Neural progenitor cell (in vitro differentiated cells): Measurements from ENCODE around the gene RALGAPA2. TPM values are rescaled to one million over a fixed set of nuclear protein-coding genes. Genes with fewer than 3 reads are reported as not detected.

Source experiments
- DNase-seq: peaks from one replicate; pipeline ENCODE4 v3.0.0-alpha.2; 2016; ENCODE audit warnings: low spot score
- H2AFZ ChIP-seq: fragments of 200-600 bp; sonication (generic); replicated peaks from 2 replicates; pipeline ENCODE4 v1.6.1; 2016; ENCODE audit warnings: antibody characterized with exemption
- H3F3A ChIP-seq: fragments of 200-600 bp; sonication (generic); 2 replicates; pipeline ENCODE4 v1.6.1; 2016; ENCODE audit warnings: antibody characterized with exemption, low read depth
- H3K27ac ChIP-seq: fragments of 200-600 bp; sonication (generic); 2 replicates; pipeline ENCODE4 v1.5.1; 2016; ENCODE audit warnings: mild to moderate bottlenecking
- H3K27me3 ChIP-seq: fragments of 200-600 bp; sonication (generic); 2 replicates; pipeline ENCODE4 v1.6.1; 2016; ENCODE audit warnings: mild to moderate bottlenecking, moderate library complexity
- H3K36me3 ChIP-seq: fragments of 200-600 bp; sonication (generic); 2 replicates; pipeline ENCODE4 v1.5.1; 2016
- H3K4me1 ChIP-seq: fragments of 200-600 bp; sonication (generic); 2 replicates; pipeline ENCODE4 v1.6.1; 2016; ENCODE audit warnings: mixed run types
- H3K4me2 ChIP-seq: fragments of 200-600 bp; sonication (generic); 2 replicates; pipeline ENCODE4 v1.6.1; 2016
- H3K4me3 ChIP-seq: fragments of 200-600 bp; sonication (generic); 2 replicates; pipeline ENCODE4 v1.5.1; 2016
- H3K79me2 ChIP-seq: fragments of 200-600 bp; sonication (generic); 2 replicates; pipeline ENCODE4 v1.6.1; 2016; ENCODE audit warnings: low read depth
- H3K9ac ChIP-seq: fragments of 200-600 bp; sonication (generic); 2 replicates; pipeline ENCODE4 v1.6.1; 2016
- H3K9me3 ChIP-seq: fragments of 200-600 bp; sonication (generic); 2 replicates; pipeline ENCODE4 v1.5.1; 2016; ENCODE audit warnings: low read depth
- H4K20me1 ChIP-seq: fragments of 200-600 bp; sonication (generic); 2 replicates; pipeline ENCODE4 v1.6.1; 2016; ENCODE audit warnings: low read depth
- H3K27ac Mint-ChIP-seq: 3 replicates; pipeline ENCODE4 v1.8.0; 2021; ENCODE audit warnings: mixed read lengths
- H3K27me3 Mint-ChIP-seq: 2 replicates; pipeline ENCODE4 v1.8.0; 2022; ENCODE audit warnings: low read depth, mild to moderate bottlenecking, inconsistent platforms, moderate library complexity, mixed read lengths; ENCODE audit not compliant: insufficient read depth
- H3K36me3 Mint-ChIP-seq: 3 replicates; pipeline ENCODE4 v1.8.0; 2021; ENCODE audit warnings: mixed read lengths
- H3K4me1 Mint-ChIP-seq: 3 replicates; pipeline ENCODE4 v1.8.0; 2021; ENCODE audit warnings: mixed read lengths
- H3K4me3 Mint-ChIP-seq: 3 replicates; pipeline ENCODE4 v1.8.0; 2021; ENCODE audit warnings: mild to moderate bottlenecking, moderate library complexity, mixed read lengths
- H3K9me3 Mint-ChIP-seq: 3 replicates; pipeline ENCODE4 v1.8.0; 2020; ENCODE audit warnings: mixed read lengths
- CTCF ChIP-seq: fragments of 200-600 bp; sonication (generic); IDR thresholded peaks from 2 replicates; pipeline ENCODE4 v1.5.1; 2017; ENCODE audit warnings: antibody characterized with exemption, mild to moderate bottlenecking
- EZH2 ChIP-seq: fragments of 200-600 bp; sonication (generic); IDR thresholded peaks from 2 replicates; pipeline ENCODE4 v1.6.1; 2017; ENCODE audit warnings: antibody characterized with exemption, mild to moderate bottlenecking, moderate library complexity
- EZH2phosphoT487 ChIP-seq: fragments of 200-600 bp; sonication (generic); IDR thresholded peaks from 2 replicates; pipeline ENCODE4 v1.6.1; 2017; ENCODE audit warnings: antibody characterized with exemption
- total RNA-seq: library from RNA; depleted of rRNA; stranded (reverse); fragments of >200 nt; gene quantifications from 2 replicates; pipeline ENCODE4 v1.2.3, GENCODE V29; 2015; ENCODE audit warnings: low replicate concordance

The RALGAPA2 gene
- total RNA-seq, 1 donor from 2014 or later: 25.9 TPM

GRCh38 chr20:20440481-20440880 is 272.0 kb downstream of the RALGAPA2 start:
- no peaks in the 10 kb centered on the region for H3K27me3 ChIP-seq
- Mint-ChIP-seq H3K27me3 (peaks cover 6% of the 10 kb centered on the region), H3K4me1 (peaks cover 18% of the 10 kb centered on the region), H3K27ac (no peak overlapping the region), H3K4me3 (no peak overlapping the region), H3K9me3 (no peaks in the 10 kb centered on the region), H3K36me3 (peaks cover 8% of the 10 kb centered on the region)
- no peak overlapping the region for H3K4me3 ChIP-seq
- no peak overlapping the region for H3K27ac ChIP-seq
- no peak overlapping the region for H3K4me2 ChIP-seq
- no peaks in the 10 kb centered on the region for H3F3A ChIP-seq
- no peaks in the 10 kb centered on the region for H3K79me2 ChIP-seq
- no peak overlapping the region for H3K9ac ChIP-seq
- H2AFZ ChIP-seq: no peak overlapping the region
- H4K20me1 ChIP-seq: no peaks in the 10 kb centered on the region
- no peak for DNase-seq
- TF ChIP-seq EZH2 (no peak), EZH2phosphoT487 (no peak), CTCF (no peak)
- H3K4me1 ChIP-seq: peaks cover 12% of the 10 kb centered on the region
- no peaks in the 10 kb centered on the region for H3K36me3 ChIP-seq
- H3K9me3 ChIP-seq: no peaks in the 10 kb centered on the region

- Mint-ChIP-seq H3K27me3 (peaks cover 5% of the 10 kb centered on the region), H3K27ac (no peak overlapping the region), H3K4me3 (no peak overlapping the region), H3K36me3 (peaks cover 8% of the 10 kb centered on the region), H3K4me1 (peaks cover 23% of the 10 kb centered on the region), H3K9me3 (no peaks in the 10 kb centered on the region)
- no peak for TF ChIP-seq EZH2
- TF ChIP-seq CTCF: no peak
- no peak for TF ChIP-seq EZH2phosphoT487
- no peaks in the 10 kb centered on the region for H3F3A ChIP-seq
- no peak for DNase-seq
- no peaks in the 10 kb centered on the region for H4K20me1 ChIP-seq
- no peak overlapping the region for H2AFZ ChIP-seq
- peaks cover 12% of the 10 kb centered on the region for H3K4me1 ChIP-seq
- no peaks in the 10 kb centered on the region for H3K9me3 ChIP-seq
- H3K27me3 ChIP-seq: no peaks in the 10 kb centered on the region
- no peaks in the 10 kb centered on the region for H3K36me3 ChIP-seq
- no peak overlapping the region for H3K4me3 ChIP-seq
- no peak overlapping the region for H3K4me2 ChIP-seq
- no peaks in the 10 kb centered on the region for H3K79me2 ChIP-seq
- H3K9ac ChIP-seq: no peak overlapping the region
- H3K27ac ChIP-seq: no peak overlapping the region
These were observed 272.7 kb downstream of the RALGAPA2 start for GRCh38 chr20:20439602-20440190.

- H3F3A ChIP-seq: no peaks in the 10 kb centered on the region
- no peak overlapping the region for H3K9ac ChIP-seq
- no peak for DNase-seq
- no peak overlapping the region for H3K4me3 Mint-ChIP-seq
- no peak overlapping the region for H3K27ac ChIP-seq
- H3K36me3 ChIP-seq: no peaks in the 10 kb centered on the region
- peaks cover 26% of the 10 kb centered on the region for H3K4me1 Mint-ChIP-seq
- no peak overlapping the region for H3K27ac Mint-ChIP-seq
- peaks cover 10% of the 10 kb centered on the region for H3K36me3 Mint-ChIP-seq
- peaks cover 3% of the 10 kb centered on the region for H3K27me3 Mint-ChIP-seq
- H3K4me3 ChIP-seq: no peak overlapping the region
- peaks cover 8% of the 10 kb centered on the region for H3K4me1 ChIP-seq
- no peaks in the 10 kb centered on the region for H3K9me3 ChIP-seq
- no peak overlapping the region for H3K4me2 ChIP-seq
- H2AFZ ChIP-seq: no peak overlapping the region
- TF ChIP-seq CTCF (no peak), EZH2phosphoT487 (no peak), EZH2 (no peak)
- no peaks in the 10 kb centered on the region for H4K20me1 ChIP-seq
- no peaks in the 10 kb centered on the region for H3K27me3 ChIP-seq
- H3K79me2 ChIP-seq: no peaks in the 10 kb centered on the region
- no peaks in the 10 kb centered on the region for H3K9me3 Mint-ChIP-seq
These were observed 275.1 kb downstream of the RALGAPA2 start for GRCh38 chr20:20437314-20437713.
